Hepatocyte (in vitro differentiated cells): Measurements from ENCODE around the gene CFAP221. TPM values are rescaled to one million over a fixed set of nuclear protein-coding genes. Genes with fewer than 3 reads are reported as not detected.

Source experiments
- DNase-seq: peaks from one replicate; pipeline ENCODE4 v3.0.0-alpha.2; 2016; ENCODE audit warnings: low spot score
- H2AFZ ChIP-seq: fragments of 200-600 bp; sonication (generic); 2 replicates; pipeline ENCODE4 v1.6.0; 2016; ENCODE audit warnings: antibody characterized with exemption, mild to moderate bottlenecking
- H3K27ac ChIP-seq: fragments of 200-600 bp; sonication (generic); 2 replicates; pipeline ENCODE4 v1.5.1; 2016; ENCODE audit warnings: mild to moderate bottlenecking
- H3K27me3 ChIP-seq: fragments of 200-600 bp; sonication (generic); 2 replicates; pipeline ENCODE4 v1.6.1; 2016
- H3K36me3 ChIP-seq: fragments of 200-600 bp; sonication (generic); replicated peaks from 2 replicates; pipeline ENCODE4 v1.5.1; 2016; ENCODE audit warnings: low read depth; ENCODE audit not compliant: insufficient read depth
- H3K4me1 ChIP-seq: fragments of 200-600 bp; sonication (generic); 2 replicates; pipeline ENCODE4 v1.5.1; 2016; ENCODE audit warnings: mild to moderate bottlenecking, moderate library complexity; ENCODE audit not compliant: insufficient read depth
- H3K4me2 ChIP-seq: fragments of 200-600 bp; sonication (generic); 2 replicates; pipeline ENCODE4 v1.6.0; 2016
- H3K4me3 ChIP-seq: fragments of 200-600 bp; sonication (generic); 2 replicates; pipeline ENCODE4 v1.5.1; 2016; ENCODE audit warnings: mild to moderate bottlenecking
- H3K79me2 ChIP-seq: fragments of 200-600 bp; sonication (generic); 2 replicates; pipeline ENCODE4 v1.6.0; 2017; ENCODE audit warnings: mild to moderate bottlenecking
- H3K9me2 ChIP-seq: fragments of 200-600 bp; sonication (generic); replicated peaks from 2 replicates; pipeline ENCODE4 v1.6.0; 2017; ENCODE audit warnings: mild to moderate bottlenecking; ENCODE audit not compliant: insufficient read depth
- H3K9me3 ChIP-seq: fragments of 200-600 bp; sonication (generic); 2 replicates; pipeline ENCODE4 v1.5.1; 2016; ENCODE audit warnings: low read depth, mild to moderate bottlenecking
- H4K20me1 ChIP-seq: fragments of 200-600 bp; sonication (generic); 2 replicates; pipeline ENCODE4 v1.6.0; 2016; ENCODE audit warnings: mild to moderate bottlenecking; ENCODE audit not compliant: insufficient read depth, poor library complexity, severe bottlenecking
- CTCF ChIP-seq: fragments of 200-600 bp; sonication (generic); IDR thresholded peaks from 2 replicates; pipeline ENCODE4 v1.5.1; 2016; ENCODE audit warnings: antibody characterized with exemption, mild to moderate bottlenecking; ENCODE audit not compliant: poor library complexity
- EZH2 ChIP-seq: fragments of 200-600 bp; sonication (generic); IDR thresholded peaks from 2 replicates; pipeline ENCODE4 v1.6.1; 2016; ENCODE audit warnings: antibody characterized with exemption, mild to moderate bottlenecking, borderline replicate concordance
- EZH2phosphoT487 ChIP-seq: fragments of 200-600 bp; sonication (generic); IDR thresholded peaks from one replicate; pipeline ENCODE4 v1.6.1; 2018; ENCODE audit warnings: antibody characterized with exemption, mild to moderate bottlenecking, low read depth, moderate library complexity; ENCODE audit not compliant: unreplicated experiment, severe bottlenecking
- WGBS: methylation state at CpG from one replicate; pipeline ENCODE4 v1.1.6; 2016; ENCODE audit warnings: low lambda C conversion rate; ENCODE audit errors: missing lambda C conversion rate; 5-methylcytosine and 5-hydroxymethylcytosine counted together
- polyA plus RNA-seq: library from polyadenylated mRNA; unstranded; fragments of >200 nt; fragmentation: Nextera tagmentation; extraction: Ambion mirVana; gene quantifications from 2 replicates; pipeline ENCODE4 v1.2.1, GENCODE V29; 2016
- total RNA-seq: library from RNA; depleted of rRNA; stranded (reverse); fragments of >200 nt; gene quantifications from 2 replicates; pipeline ENCODE4 v1.2.3, GENCODE V29; 2014

CFAP221 gene
- total and polyA plus RNA-seq, 2 experiments from 2014 or later: 3.3 to 3.4 TPM

GRCh38 chr2:119702203-119702917, 158.1 kb downstream of the CFAP221 start:
- Histone ChIP-seq H3K9me3 (no peaks in the 10 kb centered on the region), H3K9me2 (no peaks in the 10 kb centered on the region), H2AFZ (no peak overlapping the region), H3K79me2 (no peaks in the 10 kb centered on the region), H3K4me3 (no peak overlapping the region), H3K4me2 (no peak overlapping the region), H3K4me1 (peaks cover 6% of the 10 kb centered on the region), H3K36me3 (no peaks in the 10 kb centered on the region), H4K20me1 (no peaks in the 10 kb centered on the region), H3K27ac (no peak overlapping the region), H3K27me3 (no peaks in the 10 kb centered on the region)
- no peak for DNase-seq
- no peak for TF ChIP-seq EZH2phosphoT487
- no peak for TF ChIP-seq CTCF
- TF ChIP-seq EZH2: no peak
- WGBS: 89% methylated on average over 2 of the region's 2 CpGs

GRCh38 chr2:119702918-119703401, 158.7 kb downstream of the CFAP221 start:
- peak; percentile 85 for DNase-seq
- Histone ChIP-seq H2AFZ (no peak overlapping the region), H3K27me3 (no peaks in the 10 kb centered on the region), H3K4me2 (no peak overlapping the region), H3K27ac (no peak overlapping the region), H3K9me2 (no peaks in the 10 kb centered on the region), H3K36me3 (no peaks in the 10 kb centered on the region), H3K79me2 (no peaks in the 10 kb centered on the region), H3K4me3 (no peak overlapping the region), H3K9me3 (no peaks in the 10 kb centered on the region), H4K20me1 (no peaks in the 10 kb centered on the region), H3K4me1 (peaks cover 6% of the 10 kb centered on the region)
- WGBS: 23% methylated on average over 13 of the region's 13 CpGs
- peak; percentile 84 for TF ChIP-seq CTCF
- TF ChIP-seq EZH2: no peak
- no peak for TF ChIP-seq EZH2phosphoT487

- no peaks in the 10 kb centered on the region for H3K9me3 ChIP-seq
- H3K27me3 ChIP-seq: no peaks in the 10 kb centered on the region
Measured at GRCh38 chr2:119703526-119703925, 159.3 kb downstream of the CFAP221 start.

More at GRCh38 chr2:119703526-119703925, 159.3 kb downstream of the CFAP221 start:
- no peaks in the 10 kb centered on the region for H4K20me1 ChIP-seq
- H3K4me1 ChIP-seq: peaks cover 6% of the 10 kb centered on the region
- H3K4me2 ChIP-seq: no peak overlapping the region
- DNase-seq: no peak
- no peaks in the 10 kb centered on the region for H3K79me2 ChIP-seq
- no peaks in the 10 kb centered on the region for H3K36me3 ChIP-seq
- TF ChIP-seq EZH2 (no peak), EZH2phosphoT487 (no peak), CTCF (no peak)
- H3K9me2 ChIP-seq: no peaks in the 10 kb centered on the region
- H2AFZ ChIP-seq: no peak overlapping the region
- no peak overlapping the region for H3K27ac ChIP-seq
- 78% methylated on average over 5 of the region's 5 CpGs for WGBS
- no peak overlapping the region for H3K4me3 ChIP-seq
